Tibial artery (tissue), 4 donors: Measurements from ENCODE around the gene DLEC1.

Experiments
- DNase-seq, 2 donors: peaks; one replicate each; pipeline ENCODE4 v3.0.0-alpha.2; 2019
- H3K27ac ChIP-seq, 2 donors: fragments of 200-600 bp; sonication (generic) in 1 of 2; 1 replicate in 1 of 2; 2 replicates in 1 of 2; pipeline ENCODE4 v1.5.1; 2018 to 2019; ENCODE audit warnings: mild to moderate bottlenecking in 1 of 2
- H3K27me3 ChIP-seq, 2 donors: fragments of 200-600 bp; sonication (generic) in 1 of 2; one replicate each; pipeline versions ENCODE4 v1.5.1 to v1.6.0; 2016 to 2019
- H3K36me3 ChIP-seq, 3 donors: fragments of 200-600 bp; sonication (generic) in 2 of 3; one replicate each; pipeline ENCODE4 v1.5.1; 2016 to 2019; ENCODE audit warnings: mild to moderate bottlenecking in 2 of 3
- H3K4me1 ChIP-seq, 4 donors: fragments of 200-600 bp; sonication (generic) in 2 of 4; 1 replicate in 3 of 4; 2 replicates in 1 of 4; pipeline ENCODE4 v1.5.1; 2016 to 2019
- H3K4me3 ChIP-seq, 2 donors: fragments of 200-600 bp; sonication (generic) in 1 of 2; 1 replicate in 1 of 2; 2 replicates in 1 of 2; pipeline ENCODE4 v1.5.1; 2018 to 2019; ENCODE audit warnings: mild to moderate bottlenecking in 2 of 2
- H3K9me3 ChIP-seq, 3 donors: fragments of 200-600 bp; sonication (generic) in 1 of 3; one replicate each; pipeline ENCODE4 v1.5.1; 2016 to 2019
- CTCF ChIP-seq, 2 experiments: fragments of 200-600 bp in 1 of 2; fragments of 450-650 bp in 1 of 2; IDR thresholded peaks; one replicate each; pipeline ENCODE4 v1.5.1; 2017 to 2019; ENCODE audit warnings: antibody characterized with exemption in 2 of 2, mild to moderate bottlenecking in 1 of 2, moderate library complexity in 1 of 2
- intact Hi-C: fragments of 100-400 bp; cut with DNase I; formaldehyde crosslinking; loops from one replicate; pipeline ENCODE4 v1.15.0; 2023; ENCODE audit warnings: low total_unique reads

The DLEC1 gene

DNA sequence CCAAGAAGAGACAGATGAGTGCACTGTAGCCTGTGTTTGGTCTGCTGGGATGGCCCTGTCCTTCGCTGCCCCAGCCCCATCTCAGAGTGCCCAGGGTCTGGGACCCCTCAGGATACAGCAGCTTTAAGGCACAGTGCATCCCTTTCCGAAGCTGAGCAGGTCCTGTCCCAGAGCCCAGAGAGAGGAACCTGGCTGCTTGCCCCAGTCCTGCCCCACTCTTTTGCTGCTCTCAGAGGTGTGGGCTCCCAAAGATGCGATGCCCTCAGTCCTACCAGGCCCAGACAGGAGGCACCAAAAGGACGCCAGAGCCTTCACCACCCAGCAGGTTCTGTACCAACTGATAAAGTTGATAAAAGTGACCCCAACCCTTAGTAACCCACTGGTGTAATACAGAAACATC is 17.8 kb upstream of the DLEC1 start:
- H3K27ac ChIP-seq: no peak overlapping the region
- peak in 1 of 2 donors; percentile 60 for DNase-seq
- H3K36me3 ChIP-seq: peaks cover 27 to 43% (median 40%) of the 10 kb centered on the region in 3 donors
- intact Hi-C loops: no loop called here
- no peak overlapping the region for H3K4me3 ChIP-seq
- no peak for TF ChIP-seq CTCF (IDR thresholded peaks at IDR 0.05)
- H3K4me1 ChIP-seq: peaks cover 0 to 29% (median 18%) of the 10 kb centered on the region in 4 donors
- H3K9me3 ChIP-seq: no peaks in the 10 kb centered on the region
- no peaks in the 10 kb centered on the region for H3K27me3 ChIP-seq

DNA sequence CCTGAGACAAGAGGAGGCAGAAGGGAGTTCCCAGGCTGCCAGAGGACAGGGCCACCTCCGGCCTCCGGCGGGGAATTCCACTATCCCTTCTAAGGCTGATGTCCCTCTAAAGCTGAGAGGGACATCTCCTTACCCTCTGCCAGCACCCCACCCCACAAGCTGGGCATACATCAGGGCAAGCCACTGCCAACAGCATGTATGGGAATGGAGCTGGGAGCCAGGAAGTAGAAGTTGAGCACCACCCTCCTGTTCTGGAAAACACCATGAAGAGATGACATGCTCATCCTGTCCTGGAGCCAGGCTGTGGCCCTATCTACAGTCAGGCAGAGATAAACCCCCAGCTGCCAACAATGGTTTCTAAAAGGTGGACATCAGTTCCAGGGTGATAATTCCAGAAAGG is 16.7 kb upstream of the DLEC1 start:
- Histone ChIP-seq H3K27ac (peak overlapping the region in 1 of 2 donors; percentile 16), H3K36me3 (peaks cover 16 to 32% (median 29%) of the 10 kb centered on the region in 3 donors), H3K9me3 (no peaks in the 10 kb centered on the region), H3K4me3 (no peak overlapping the region), H3K4me1 (peaks cover 0 to 38% (median 23%) of the 10 kb centered on the region in 4 donors), H3K27me3 (no peaks in the 10 kb centered on the region)
- DNase-seq: peak in 1 of 2 donors; percentile 60
- intact Hi-C loops: no loop called here
- TF ChIP-seq CTCF (IDR thresholded peaks at IDR 0.05): no peak

DNA sequence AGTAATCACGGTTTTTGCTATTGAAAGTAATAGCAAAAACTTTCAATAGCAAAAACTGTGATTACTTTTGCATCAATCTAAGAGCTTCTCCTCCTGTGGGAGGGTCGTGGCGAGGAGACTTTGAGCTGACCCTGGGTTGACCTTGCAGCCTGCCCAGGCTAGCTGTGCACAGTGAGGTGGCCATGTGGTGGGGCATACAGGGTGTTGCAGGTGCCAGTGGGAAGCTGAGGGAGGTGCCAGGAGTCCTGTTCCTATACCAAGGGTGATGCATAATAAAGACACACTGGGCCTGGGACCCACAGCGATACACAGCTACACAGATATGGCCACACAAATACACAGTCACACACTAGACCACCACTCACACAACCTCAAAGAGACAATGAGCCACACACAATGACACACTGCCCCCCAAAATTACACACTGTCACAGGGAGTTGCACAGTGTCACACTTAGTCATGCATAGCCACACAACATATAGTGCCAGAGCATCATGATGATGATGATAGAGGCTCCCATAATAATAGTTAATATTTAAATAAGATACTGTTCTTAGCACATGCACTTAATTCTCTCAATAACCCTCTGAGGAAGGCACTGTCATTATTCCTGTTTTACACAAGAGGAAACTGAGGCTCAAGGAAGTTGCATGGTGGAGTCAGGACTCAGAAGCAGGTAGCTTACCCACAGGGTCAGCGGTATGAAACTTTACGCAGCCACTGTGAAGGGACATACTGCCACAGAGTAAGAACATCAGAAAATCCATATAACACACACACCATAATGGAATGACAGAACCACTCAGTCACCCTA is 15.9 kb upstream of the DLEC1 start:
- peak overlapping the region; percentile 94 to 98 for H3K27ac ChIP-seq
- peaks cover 10 to 24% (median 21%) of the 10 kb centered on the region in 3 donors for H3K36me3 ChIP-seq
- DNase-seq: peak in 1 of 2 donors; percentile 64
- peaks cover 0 to 46% (median 31%) of the 10 kb centered on the region in 4 donors for H3K4me1 ChIP-seq
- H3K27me3 ChIP-seq: no peaks in the 10 kb centered on the region
- H3K4me3 ChIP-seq: no peak overlapping the region
- no peaks in the 10 kb centered on the region for H3K9me3 ChIP-seq
- no peak for TF ChIP-seq CTCF (IDR thresholded peaks at IDR 0.05)
- intact Hi-C loops: no loop called here

DNA sequence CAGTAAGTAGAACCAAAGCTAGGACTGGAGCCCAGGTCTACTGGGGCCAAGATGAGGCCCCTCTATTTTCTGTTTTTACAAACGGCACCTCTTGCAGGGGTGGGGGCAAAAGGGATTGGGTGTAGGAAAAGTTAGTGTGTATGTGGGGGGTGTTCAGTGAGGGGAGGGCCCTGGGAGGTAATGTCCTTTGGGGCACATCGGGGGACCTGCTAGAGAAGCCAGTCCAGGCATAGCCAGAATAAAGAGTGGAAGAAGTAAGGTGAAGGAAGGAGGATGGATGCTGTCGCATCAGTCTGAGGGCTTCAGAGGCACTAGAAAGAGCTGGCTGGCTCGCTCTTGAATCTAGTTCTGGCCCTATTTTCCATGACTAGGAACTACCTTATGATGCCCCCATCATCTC is 12.2 kb upstream of the DLEC1 start:
- DNase-seq: peak in 1 of 2 donors; percentile 41
- Histone ChIP-seq H3K36me3 (no peaks in the 10 kb centered on the region), H3K27me3 (no peaks in the 10 kb centered on the region), H3K9me3 (no peaks in the 10 kb centered on the region), H3K27ac (peak overlapping the region; percentile 94 to 98), H3K4me1 (peaks cover 0 to 77% (median 61%) of the 10 kb centered on the region in 4 donors), H3K4me3 (no peak overlapping the region)
- TF ChIP-seq CTCF (IDR thresholded peaks at IDR 0.05): no peak
- intact Hi-C loops: no loop called here

DNA sequence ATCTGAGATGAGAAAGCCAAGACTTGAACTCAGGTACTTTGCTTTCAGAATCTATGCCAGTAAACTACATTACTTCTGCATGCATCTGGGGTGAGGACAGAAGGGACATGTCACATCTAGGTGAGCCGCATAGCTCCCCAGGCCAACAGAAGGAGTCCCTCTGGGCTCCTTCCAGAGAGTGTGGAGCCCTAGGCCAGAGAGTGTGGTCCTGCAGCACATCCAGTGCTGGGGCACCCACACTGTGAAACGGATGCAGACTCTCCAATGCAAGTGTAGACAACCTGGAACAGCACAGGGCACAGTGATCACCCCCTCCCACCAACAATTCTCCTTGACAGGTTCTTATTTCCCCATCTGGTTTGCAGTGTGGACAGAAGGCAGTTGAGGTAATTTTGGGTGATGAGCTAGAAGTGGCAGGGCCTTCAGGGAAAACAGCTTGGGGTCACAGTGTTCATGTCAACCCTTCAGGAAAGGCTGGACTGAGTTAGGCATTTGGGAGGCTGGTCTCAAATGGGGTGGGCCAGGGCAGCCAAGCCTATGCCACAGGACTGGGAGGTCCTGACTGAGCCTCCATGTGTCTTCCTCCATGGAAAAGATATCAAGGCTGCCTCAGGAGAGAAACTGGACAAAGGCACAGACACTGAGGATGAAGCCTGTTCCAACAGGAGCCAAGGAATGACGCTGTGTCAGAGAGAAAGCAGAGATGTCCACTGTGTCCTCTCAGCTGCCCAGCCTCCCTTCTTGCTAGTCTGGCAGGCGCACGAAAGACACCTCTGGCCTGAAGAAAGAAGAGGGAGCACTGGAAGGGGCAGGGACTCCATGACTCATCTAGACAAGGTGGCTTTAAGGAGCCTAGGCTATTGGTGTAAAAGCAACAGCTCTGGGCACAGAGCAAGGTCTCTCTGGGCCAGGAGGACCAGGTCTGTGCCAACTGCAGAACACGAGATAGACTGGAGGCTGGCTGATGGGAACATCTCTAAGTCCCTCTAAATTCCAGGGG is 11.2 kb upstream of the DLEC1 start:
- peaks cover 0 to 77% (median 62%) of the 10 kb centered on the region in 4 donors for H3K4me1 ChIP-seq
- peak in 1 of 2 donors; percentile 68 for DNase-seq

More for the DNA sequence above, 11.2 kb upstream of the DLEC1 start:
- H3K9me3 ChIP-seq: no peaks in the 10 kb centered on the region
- no peaks in the 10 kb centered on the region for H3K27me3 ChIP-seq
- H3K27ac ChIP-seq: peak overlapping the region; percentile 86 to 98
- no peaks in the 10 kb centered on the region for H3K36me3 ChIP-seq
- intact Hi-C loops: no loop called here
- H3K4me3 ChIP-seq: peak overlapping the region; percentile 95 to 98
- TF ChIP-seq CTCF (IDR thresholded peaks at IDR 0.05): no peak
